Stimulated activated CD8-positive, alpha-beta memory T cell treated with anti-CD3 and anti-CD28 coated beads, Interleukin-7, amount 100 ng/mL, for 48 hours (primary cell): Measurements from ENCODE around the gene PPIF.
A peak's percentile ranks its signal among the peaks of the same experiment; 100 is the strongest.

Source experiments
- DNase-seq, 2 donors: peaks; one replicate each; pipeline ENCODE4 v3.0.0-alpha.2; 2020; ENCODE audit warnings: low read depth in 1 of 2; ENCODE audit errors: extremely low read depth in 1 of 2

Gene PPIF

DNA sequence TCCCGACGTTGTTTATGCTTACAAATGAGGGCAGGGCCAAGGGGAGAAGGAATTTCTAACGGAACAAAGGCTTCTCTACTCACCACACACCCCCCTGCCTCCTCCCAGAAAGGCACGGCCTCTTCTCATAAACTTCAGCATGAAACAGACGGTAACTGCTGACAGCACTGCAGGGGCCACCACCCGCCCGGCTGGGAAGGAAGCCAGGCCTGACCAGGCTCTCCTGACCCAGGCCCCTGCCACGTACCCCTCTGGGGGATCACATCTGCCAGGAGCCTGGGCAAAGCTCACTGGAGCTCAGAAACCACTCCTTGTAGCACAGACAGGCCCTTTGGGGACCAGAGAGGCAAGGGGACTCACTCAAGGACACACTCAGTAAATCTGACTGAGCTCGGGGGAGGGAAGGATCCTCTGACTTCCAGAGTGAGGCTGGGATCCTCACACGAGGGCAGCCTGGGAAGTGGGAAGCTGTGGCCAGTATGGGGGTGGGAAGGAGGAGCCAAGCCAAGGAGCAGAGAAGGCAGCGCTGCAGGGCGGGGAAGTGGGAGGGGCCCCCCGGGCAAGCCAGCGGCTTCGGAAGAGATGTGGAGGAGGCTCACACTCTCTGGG, 52.1 kb downstream of the PPIF start:
- no peak for DNase-seq

DNA sequence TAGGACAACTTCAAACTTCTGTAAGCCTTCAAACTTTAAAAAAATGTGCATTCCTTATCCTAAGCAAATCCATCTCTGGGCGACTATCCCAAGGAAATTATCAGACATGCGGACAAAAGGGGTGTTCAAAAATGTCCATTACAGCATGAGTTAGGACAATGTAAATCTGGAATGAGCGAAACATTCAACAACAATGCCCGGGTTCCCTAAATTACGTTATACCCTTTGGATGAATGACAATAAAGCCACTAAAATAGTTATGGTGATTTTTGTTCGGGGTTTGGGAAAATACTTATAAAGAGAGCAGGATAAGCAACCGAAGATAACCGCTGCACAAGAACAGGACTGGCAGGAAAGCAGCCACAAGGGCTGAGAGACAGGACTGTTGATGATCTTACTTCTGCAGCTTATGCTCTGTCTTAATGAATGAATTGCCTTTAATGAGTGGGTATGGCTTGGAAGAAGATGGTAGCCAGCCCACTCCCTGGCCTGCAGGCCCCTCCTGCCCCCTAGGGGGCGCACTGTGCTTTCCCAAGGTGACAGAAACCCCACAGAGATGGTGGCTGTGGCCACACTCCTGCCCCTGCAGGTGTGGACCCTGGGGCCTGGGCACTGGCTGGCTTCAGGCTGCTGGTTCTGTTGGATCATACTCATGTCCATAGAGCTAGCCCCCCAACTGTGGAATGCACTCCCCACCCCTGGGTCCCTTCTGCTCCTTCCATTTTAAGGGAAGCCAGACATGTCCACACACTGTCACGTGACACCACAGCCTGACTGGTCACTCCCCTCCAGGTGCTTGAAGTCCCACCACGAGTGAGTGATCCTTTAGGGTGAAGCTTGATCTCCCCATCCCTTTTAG, 53.1 kb downstream of the PPIF start:
- peak; percentile 21 to 29 for DNase-seq

- no peak for DNase-seq
Observed at GRCh38 chr10:79401015-79401921, 54.0 kb downstream of the PPIF start.

DNA sequence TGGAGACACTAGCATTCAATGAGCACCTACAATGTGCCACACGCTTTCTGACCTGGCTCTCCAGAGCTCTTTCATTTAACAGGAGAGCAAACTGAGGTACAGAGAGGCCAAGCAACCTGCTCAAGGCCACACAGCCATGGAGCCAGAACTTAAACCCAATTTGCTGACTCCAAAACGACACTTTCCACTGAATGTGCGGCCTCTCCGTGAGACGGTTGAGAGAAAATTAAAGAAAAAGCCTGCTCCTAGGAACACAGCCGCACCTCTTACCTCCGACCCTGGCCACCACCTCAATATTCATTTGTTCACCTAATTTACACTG, 55.3 kb downstream of the PPIF start:
- no peak for DNase-seq

DNA sequence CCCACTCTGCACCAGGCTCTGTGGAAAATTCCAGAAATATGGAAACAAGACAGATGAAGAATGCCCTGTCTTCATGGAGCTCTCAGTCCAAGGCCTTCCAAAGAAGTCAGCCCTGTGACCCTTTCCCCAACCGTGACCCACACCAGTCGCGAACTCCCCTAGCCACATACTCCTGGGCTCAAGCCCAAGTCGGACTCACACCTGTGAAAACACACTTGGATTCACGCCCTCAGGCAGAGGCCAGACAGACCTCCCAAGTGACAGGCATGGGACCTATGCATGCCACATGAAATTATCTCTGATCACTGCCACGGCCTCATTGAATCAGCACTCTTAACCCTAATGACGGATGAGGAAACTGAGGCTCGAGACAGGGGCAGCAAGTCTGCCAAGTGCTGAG, 55.7 kb downstream of the PPIF start:
- no peak for DNase-seq

DNA sequence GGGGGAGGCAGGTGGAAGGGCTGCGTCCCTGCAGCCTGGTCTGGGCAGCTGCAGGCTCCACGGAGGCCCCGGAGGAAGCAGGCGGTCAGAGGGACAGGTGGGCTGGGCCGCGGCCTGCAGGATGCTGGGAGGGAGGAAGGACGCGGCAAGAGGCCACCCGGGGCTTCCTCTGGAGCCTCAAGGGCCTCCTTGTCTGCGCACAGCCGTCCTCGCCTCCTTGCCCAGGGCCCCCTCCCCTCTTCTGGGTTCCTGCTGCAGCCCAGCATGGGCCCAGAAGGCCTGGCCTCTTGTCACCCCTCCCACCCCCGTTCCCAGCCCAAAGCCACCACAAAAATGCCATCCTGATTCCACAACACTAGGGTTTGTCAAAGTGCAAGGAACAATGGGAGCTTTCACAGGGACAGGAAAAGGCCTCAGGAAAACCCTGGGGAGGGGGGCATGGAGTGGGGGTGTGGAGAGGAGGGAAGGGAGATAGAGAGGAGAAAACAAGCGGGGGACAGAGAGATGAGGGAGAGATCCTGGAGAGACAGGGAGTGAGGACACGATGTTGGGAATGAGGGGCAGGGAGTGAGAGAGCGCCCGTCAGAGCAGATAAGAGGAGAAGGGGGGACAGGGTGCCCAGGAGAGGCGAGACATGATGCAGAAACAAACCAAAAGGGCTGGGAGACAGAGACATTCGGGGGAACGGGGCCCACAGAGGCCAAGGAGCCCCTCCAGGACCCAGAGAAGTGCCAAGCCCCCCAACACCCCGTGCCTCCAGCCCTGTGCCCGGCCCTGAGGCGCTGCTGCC, 56.4 kb downstream of the PPIF start:
- no peak for DNase-seq

DNA sequence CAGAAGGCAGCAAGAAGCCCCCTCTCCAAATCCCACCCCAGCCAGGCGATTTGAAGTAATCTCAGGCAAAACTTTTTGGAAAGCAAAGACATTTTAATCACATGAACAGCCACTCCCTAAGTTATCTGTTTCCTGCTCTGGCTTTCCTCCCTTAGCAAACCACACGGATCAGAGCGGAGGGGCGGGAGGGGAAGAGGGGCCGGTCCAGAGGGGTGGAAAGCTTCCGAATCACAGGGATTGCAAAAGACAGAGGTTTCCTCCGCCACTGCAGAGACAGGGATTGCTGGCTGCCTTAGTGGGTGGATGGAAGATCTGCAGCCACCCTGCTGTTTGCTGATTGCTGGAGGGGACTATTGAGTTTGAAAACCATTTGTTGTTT, 57.0 kb downstream of the PPIF start:
- DNase-seq = no peak

- no peak for DNase-seq
Observed at GRCh38 chr10:79404690-79405131, 57.4 kb downstream of the PPIF start.
